GM21529 (cell line): ENCODE measurements around the gene SERPINB12.

Experiments
- ATAC-seq: cut with Tn5 transposase; IDR thresholded peaks from one replicate; pipeline ENCODE4 v1.9.1; 2021; ENCODE audit not compliant: unreplicated experiment

The SERPINB12 gene

DNA sequence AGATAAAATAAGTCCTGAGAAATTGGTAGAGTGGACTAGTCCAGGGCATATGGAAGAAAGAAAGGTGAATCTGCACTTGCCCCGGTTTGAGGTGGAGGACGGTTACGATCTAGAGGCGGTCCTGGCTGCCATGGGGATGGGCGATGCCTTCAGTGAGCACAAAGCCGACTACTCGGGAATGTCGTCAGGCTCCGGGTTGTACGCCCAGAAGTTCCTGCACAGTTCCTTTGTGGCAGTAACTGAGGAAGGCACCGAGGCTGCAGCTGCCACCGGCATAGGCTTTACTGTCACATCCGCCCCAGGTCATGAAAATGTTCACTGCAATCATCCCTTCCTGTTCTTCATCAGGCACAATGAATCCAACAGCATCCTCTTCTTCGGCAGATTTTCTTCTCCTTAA, 54.8 kb downstream of the SERPINB12 start:
- ATAC-seq = no peak

GRCh38 chr18:63603355-63603754, 61.2 kb downstream of the SERPINB12 start:
- ATAC-seq = no peak

DNA sequence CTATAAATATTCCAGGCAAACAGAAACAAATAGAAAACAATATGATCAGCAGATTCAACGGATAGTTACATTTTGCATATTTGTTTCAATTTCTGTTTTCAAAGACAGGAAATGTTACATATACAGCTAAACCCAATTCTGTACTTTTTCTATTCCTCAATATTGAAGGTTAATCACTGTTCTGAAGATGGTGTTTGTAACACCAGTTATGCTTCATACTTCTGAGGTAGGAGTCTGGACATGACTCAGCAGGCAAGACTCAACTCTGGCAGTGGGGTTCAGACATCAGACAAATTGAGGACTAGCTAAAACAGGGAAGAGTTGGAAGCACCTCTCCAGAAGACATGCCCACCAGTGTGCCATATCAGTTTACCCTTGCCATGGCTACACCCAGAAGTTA, 61.6 kb downstream of the SERPINB12 start:
- peak; percentile 97 for ATAC-seq

DNA sequence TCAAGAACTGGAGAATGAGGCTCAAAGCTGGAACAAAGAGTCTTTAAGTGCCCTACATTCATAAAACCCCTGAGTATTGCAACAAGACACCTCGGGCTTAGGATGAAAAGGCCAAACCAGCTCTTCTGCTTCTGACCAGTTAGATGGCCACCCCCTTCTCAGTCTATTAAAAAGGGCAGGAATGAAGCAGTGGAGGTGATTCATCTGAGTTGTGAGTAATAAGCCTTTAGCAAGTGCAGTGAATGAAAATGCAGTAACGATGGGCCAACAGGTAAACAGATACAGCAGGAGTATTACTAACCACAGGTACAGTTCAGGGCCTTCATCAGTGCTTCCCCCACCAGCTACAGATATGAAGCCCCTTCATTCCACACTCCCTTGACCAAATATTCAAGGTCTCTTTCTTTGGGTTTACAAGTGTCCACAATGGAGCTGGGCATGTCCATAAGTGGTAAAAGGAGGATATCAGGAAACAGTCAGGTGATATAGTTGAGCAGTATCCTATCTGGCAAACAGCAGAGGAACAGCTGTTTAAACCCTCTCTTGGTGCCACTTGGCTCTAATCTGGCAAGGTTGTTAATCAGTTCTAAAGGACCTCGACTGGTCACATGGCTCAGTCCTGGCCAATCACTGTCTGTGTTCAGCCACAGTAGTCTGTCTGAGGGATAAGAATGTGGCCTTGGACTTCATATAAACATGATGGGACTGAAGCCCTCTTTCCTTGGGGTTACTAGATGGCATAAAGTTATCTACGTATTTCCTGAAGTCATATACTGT, 62.8 kb downstream of the SERPINB12 start:
- ATAC-seq = no peak

GRCh38 chr18:63606526-63606925, 64.4 kb downstream of the SERPINB12 start:
- no peak for ATAC-seq

- no peak for ATAC-seq
Measured at GRCh38 chr18:63613420-63613819, 71.3 kb downstream of the SERPINB12 start.

- ATAC-seq = peak; percentile 86
Measured at GRCh38 chr18:63617049-63617914, 75.1 kb downstream of the SERPINB12 start.

DNA sequence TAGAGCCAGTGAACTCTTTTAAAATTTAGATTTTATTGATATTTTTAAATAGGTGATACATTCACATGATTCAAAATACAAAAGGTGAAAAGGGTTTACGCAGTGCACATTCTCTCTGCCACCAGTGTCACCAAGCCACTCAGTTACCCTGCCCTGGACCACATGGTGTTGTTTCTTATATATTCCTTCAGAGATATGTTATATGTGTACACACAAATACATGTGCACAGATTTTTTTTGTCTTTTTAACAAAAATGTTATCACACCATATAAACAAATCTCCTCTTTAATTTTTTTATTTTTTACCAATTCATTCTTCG, 75.7 kb downstream of the SERPINB12 start:
- no peak for ATAC-seq
